ENCODE measurements around the gene GRB14.

GRB14 gene

DNA sequence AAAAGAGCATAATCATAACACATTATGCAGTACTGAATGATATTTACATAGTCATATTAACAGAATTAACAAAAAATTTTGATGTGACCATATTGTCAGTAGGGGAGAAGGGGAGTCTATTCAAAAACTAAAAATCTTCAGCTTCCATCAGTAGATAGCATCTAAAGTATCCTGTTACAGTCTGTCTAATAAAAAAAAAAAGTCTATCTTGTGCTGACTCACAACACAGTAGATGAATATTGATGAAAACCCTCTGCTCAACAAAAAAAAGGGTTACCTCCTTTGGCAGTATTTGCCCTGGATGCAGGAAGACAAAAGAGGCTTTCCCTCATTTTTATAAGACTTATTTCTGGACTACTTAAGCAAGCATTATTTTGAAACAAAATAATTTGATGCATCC lies 27.3 kb downstream of the GRB14 start:
- no peaks in the 10 kb centered on the region for H4K20me1 ChIP-seq (ENCODE audit: insufficient read depth, low read length)
- no peaks in the 10 kb centered on the region for H3K4me1 ChIP-seq (ENCODE audit: insufficient read depth, low read length)
- H3K36me3 ChIP-seq (ENCODE audit: insufficient read depth, low read length): no peaks in the 10 kb centered on the region
- H3K27me3 ChIP-seq (ENCODE audit: insufficient read depth, low read length, poor library complexity): no peaks in the 10 kb centered on the region
- no peaks in the 10 kb centered on the region for H3K9me3 ChIP-seq (ENCODE audit: insufficient read depth, low read length, severe bottlenecking)
- ATAC-seq (ENCODE audit: insufficient read depth, low read depth): no peak
- H3K9ac ChIP-seq (ENCODE audit: low read depth, low read length): no peak overlapping the region
- no peak overlapping the region for H3K27ac ChIP-seq (ENCODE audit: low read length)
- no peak overlapping the region for H3K4me3 ChIP-seq (ENCODE audit: low read depth in 1 of 2, low read length in 2 of 2)
- H3K79me2 ChIP-seq (ENCODE audit: insufficient read depth, low read length): no peaks in the 10 kb centered on the region
- DNase-seq: no peak
- no peak overlapping the region for H2AFZ ChIP-seq (ENCODE audit: low read depth, low read length)
- no peak overlapping the region for H3K4me2 ChIP-seq (ENCODE audit: insufficient read depth, low read length)
- TF ChIP-seq CTCF (IDR thresholded peaks at IDR 0.05; ENCODE audit: borderline replicate concordance, extremely low read depth, low read length, poor library complexity, severe bottlenecking): no peak
- no peak for TF ChIP-seq EZH2 (IDR thresholded peaks at IDR 0.05; ENCODE audit: borderline replicate concordance, low read depth, low read length, severe bottlenecking)

DNA sequence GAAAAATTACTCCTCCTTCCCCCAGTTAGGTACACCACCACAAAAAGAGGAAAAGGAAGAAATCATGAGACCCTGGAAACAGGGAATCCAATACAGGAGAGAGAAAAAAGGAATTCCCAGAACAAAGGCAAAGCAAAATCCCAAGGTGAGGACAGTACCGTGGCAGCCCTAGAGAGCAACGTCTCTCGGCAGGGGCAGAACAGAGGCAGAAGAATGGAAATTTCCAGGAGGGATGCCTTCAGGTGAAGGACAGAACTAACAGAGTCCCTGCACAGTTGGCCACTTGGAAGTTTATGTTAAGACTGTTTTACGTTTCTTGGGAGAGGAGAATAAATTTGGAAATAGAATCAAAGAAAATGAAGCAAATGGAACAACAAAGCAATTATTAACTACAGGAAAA lies 27.7 kb downstream of the GRB14 start:
- no peak overlapping the region for H2AFZ ChIP-seq (ENCODE audit: low read depth, low read length)
- no peak for TF ChIP-seq EZH2 (IDR thresholded peaks at IDR 0.05; ENCODE audit: borderline replicate concordance, low read depth, low read length, severe bottlenecking)
- no peak for TF ChIP-seq CTCF (IDR thresholded peaks at IDR 0.05; ENCODE audit: borderline replicate concordance, extremely low read depth, low read length, poor library complexity, severe bottlenecking)
- no peak overlapping the region for H3K9ac ChIP-seq (ENCODE audit: low read depth, low read length)
- H4K20me1 ChIP-seq (ENCODE audit: insufficient read depth, low read length): no peaks in the 10 kb centered on the region
- ATAC-seq (ENCODE audit: insufficient read depth, low read depth) (no peak), DNase-seq (no peak)
- no peaks in the 10 kb centered on the region for H3K27me3 ChIP-seq (ENCODE audit: insufficient read depth, low read length, poor library complexity)
- H3K4me3 ChIP-seq (ENCODE audit: low read depth in 1 of 2, low read length in 2 of 2): no peak overlapping the region
- H3K4me2 ChIP-seq (ENCODE audit: insufficient read depth, low read length): no peak overlapping the region
- H3K9me3 ChIP-seq (ENCODE audit: insufficient read depth, low read length, severe bottlenecking): no peaks in the 10 kb centered on the region
- H3K79me2 ChIP-seq (ENCODE audit: insufficient read depth, low read length): no peaks in the 10 kb centered on the region
- no peaks in the 10 kb centered on the region for H3K4me1 ChIP-seq (ENCODE audit: insufficient read depth, low read length)
- H3K27ac ChIP-seq (ENCODE audit: low read length): no peak overlapping the region
- no peaks in the 10 kb centered on the region for H3K36me3 ChIP-seq (ENCODE audit: insufficient read depth, low read length)

GRCh38 chr2:164589522-164589921 lies 31.8 kb downstream of the GRB14 start:
- no peak overlapping the region for H2AFZ ChIP-seq (ENCODE audit: low read depth, low read length)
- no peak overlapping the region for H3K4me3 ChIP-seq (ENCODE audit: low read depth in 1 of 2, low read length in 2 of 2)
- H3K4me2 ChIP-seq (ENCODE audit: insufficient read depth, low read length): no peak overlapping the region
- ATAC-seq (ENCODE audit: insufficient read depth, low read depth) (no peak), DNase-seq (no peak)
- no peaks in the 10 kb centered on the region for H3K36me3 ChIP-seq (ENCODE audit: insufficient read depth, low read length)
- no peaks in the 10 kb centered on the region for H3K9me3 ChIP-seq (ENCODE audit: insufficient read depth, low read length, severe bottlenecking)
- H3K4me1 ChIP-seq (ENCODE audit: insufficient read depth, low read length): no peaks in the 10 kb centered on the region
- TF ChIP-seq EZH2 (IDR thresholded peaks at IDR 0.05; ENCODE audit: borderline replicate concordance, low read depth, low read length, severe bottlenecking) (no peak), CTCF (IDR thresholded peaks at IDR 0.05; ENCODE audit: borderline replicate concordance, extremely low read depth, low read length, poor library complexity, severe bottlenecking) (no peak)
- H3K27me3 ChIP-seq (ENCODE audit: insufficient read depth, low read length, poor library complexity): no peaks in the 10 kb centered on the region
- H3K27ac ChIP-seq (ENCODE audit: low read length): no peak overlapping the region
- no peaks in the 10 kb centered on the region for H3K79me2 ChIP-seq (ENCODE audit: insufficient read depth, low read length)
- no peaks in the 10 kb centered on the region for H4K20me1 ChIP-seq (ENCODE audit: insufficient read depth, low read length)
- H3K9ac ChIP-seq (ENCODE audit: low read depth, low read length): no peak overlapping the region

DNA sequence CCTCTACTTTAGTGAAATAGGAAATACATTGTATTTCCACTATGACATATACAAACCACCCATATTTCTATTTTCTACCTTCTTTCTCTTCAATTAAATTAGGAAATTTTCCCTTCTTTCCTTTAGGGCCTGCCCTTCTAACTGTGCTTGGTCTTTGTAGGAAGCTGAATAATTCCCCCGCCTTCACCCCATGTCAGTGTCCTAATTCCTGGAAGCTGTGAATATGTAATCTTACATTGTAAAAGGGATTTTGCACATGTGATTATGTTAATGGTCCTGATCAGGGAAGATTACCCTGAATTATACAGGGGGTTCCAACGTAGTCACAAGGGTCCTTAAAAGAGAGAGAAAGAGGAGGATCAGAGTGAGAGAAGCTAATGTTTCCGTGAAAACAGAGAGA lies 40.2 kb downstream of the GRB14 start:
- H3K9me3 ChIP-seq (ENCODE audit: insufficient read depth, low read length, severe bottlenecking): no peaks in the 10 kb centered on the region
- H3K79me2 ChIP-seq (ENCODE audit: insufficient read depth, low read length): no peaks in the 10 kb centered on the region
- H3K36me3 ChIP-seq (ENCODE audit: insufficient read depth, low read length): no peaks in the 10 kb centered on the region
- H3K27ac ChIP-seq (ENCODE audit: low read length): no peak overlapping the region
- ATAC-seq (ENCODE audit: insufficient read depth, low read depth): no peak
- no peaks in the 10 kb centered on the region for H3K27me3 ChIP-seq (ENCODE audit: insufficient read depth, low read length, poor library complexity)
- no peak overlapping the region for H3K4me3 ChIP-seq (ENCODE audit: low read depth in 1 of 2, low read length in 2 of 2)
- no peaks in the 10 kb centered on the region for H3K4me1 ChIP-seq (ENCODE audit: insufficient read depth, low read length)
- H2AFZ ChIP-seq (ENCODE audit: low read depth, low read length): no peak overlapping the region
- no peak overlapping the region for H3K4me2 ChIP-seq (ENCODE audit: insufficient read depth, low read length)
- DNase-seq: no peak
- no peak for TF ChIP-seq EZH2 (IDR thresholded peaks at IDR 0.05; ENCODE audit: borderline replicate concordance, low read depth, low read length, severe bottlenecking)
- no peak for TF ChIP-seq CTCF (IDR thresholded peaks at IDR 0.05; ENCODE audit: borderline replicate concordance, extremely low read depth, low read length, poor library complexity, severe bottlenecking)
- H4K20me1 ChIP-seq (ENCODE audit: insufficient read depth, low read length): no peaks in the 10 kb centered on the region
- no peak overlapping the region for H3K9ac ChIP-seq (ENCODE audit: low read depth, low read length)

Data from DND-41 (cell line).